SU-DHL-6 (cell line): ENCODE data around the gene RAP1GAP2.

ENCODE experiments used
- EZH2phosphoT487 ChIP-seq: fragments of 200-600 bp; sonication (generic), shearing (Covaris generic); conservative IDR thresholded peaks from 2 replicates; pipeline ENCODE4 v1.6.1; 2018; ENCODE audit warnings: mild to moderate bottlenecking, antibody characterized with exemption, low read length, moderate library complexity, mixed read lengths
- TF ChIP-seq, protein P1 (sequence below): fragments of 200-600 bp; sonication (generic); IDR thresholded peaks from one replicate; pipeline ENCODE4 v1.5.1; 2017; ENCODE audit warnings: antibody characterized with exemption, mild to moderate bottlenecking, low read length, moderate library complexity; ENCODE audit not compliant: insufficient read depth, poor library complexity, severe bottlenecking

DNA sequence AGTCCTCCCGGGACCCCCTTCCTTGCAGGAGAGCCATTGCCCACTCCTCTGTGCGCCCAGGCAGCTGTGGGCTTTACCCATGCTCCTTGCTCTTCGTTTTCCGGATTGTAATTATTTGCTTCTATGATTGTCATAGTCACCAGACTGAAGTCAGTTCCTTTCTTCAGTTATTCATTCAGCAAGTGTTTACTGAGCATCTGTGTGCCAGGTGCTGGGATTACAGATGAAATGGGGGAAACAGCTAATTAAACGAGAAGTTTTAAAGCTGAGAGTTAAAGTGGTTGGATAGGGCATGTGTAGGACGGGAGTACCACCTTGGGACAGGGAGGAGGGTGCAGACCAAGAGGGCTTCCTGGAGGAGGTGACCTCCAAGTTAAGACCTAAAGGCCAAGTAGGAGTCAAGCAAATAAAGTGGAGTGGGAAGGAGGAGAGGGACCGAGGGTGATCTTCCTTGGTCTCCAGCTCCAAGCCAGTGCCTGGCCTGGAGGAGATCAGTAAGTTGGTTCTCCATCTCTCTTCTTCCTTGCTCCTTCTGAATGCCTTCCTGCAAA, 140.6 kb downstream of the RAP1GAP2 start:
- TF ChIP-seq, protein P1, sequence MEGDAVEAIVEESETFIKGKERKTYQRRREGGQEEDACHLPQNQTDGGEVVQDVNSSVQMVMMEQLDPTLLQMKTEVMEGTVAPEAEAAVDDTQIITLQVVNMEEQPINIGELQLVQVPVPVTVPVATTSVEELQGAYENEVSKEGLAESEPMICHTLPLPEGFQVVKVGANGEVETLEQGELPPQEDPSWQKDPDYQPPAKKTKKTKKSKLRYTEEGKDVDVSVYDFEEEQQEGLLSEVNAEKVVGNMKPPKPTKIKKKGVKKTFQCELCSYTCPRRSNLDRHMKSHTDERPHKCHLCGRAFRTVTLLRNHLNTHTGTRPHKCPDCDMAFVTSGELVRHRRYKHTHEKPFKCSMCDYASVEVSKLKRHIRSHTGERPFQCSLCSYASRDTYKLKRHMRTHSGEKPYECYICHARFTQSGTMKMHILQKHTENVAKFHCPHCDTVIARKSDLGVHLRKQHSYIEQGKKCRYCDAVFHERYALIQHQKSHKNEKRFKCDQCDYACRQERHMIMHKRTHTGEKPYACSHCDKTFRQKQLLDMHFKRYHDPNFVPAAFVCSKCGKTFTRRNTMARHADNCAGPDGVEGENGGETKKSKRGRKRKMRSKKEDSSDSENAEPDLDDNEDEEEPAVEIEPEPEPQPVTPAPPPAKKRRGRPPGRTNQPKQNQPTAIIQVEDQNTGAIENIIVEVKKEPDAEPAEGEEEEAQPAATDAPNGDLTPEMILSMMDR, result no peak
- no peak for TF ChIP-seq EZH2phosphoT487
